GM12872 (cell line): ENCODE measurements around the gene GCK.

Source experiments
- TF ChIP-seq, protein P1 (sequence below): IDR thresholded peaks from 3 replicates; pipeline ENCODE4 v1.5.1; 2011; ENCODE audit warnings: low read depth, mild to moderate bottlenecking, low read length, moderate library complexity; ENCODE audit not compliant: insufficient read depth

Gene GCK

DNA sequence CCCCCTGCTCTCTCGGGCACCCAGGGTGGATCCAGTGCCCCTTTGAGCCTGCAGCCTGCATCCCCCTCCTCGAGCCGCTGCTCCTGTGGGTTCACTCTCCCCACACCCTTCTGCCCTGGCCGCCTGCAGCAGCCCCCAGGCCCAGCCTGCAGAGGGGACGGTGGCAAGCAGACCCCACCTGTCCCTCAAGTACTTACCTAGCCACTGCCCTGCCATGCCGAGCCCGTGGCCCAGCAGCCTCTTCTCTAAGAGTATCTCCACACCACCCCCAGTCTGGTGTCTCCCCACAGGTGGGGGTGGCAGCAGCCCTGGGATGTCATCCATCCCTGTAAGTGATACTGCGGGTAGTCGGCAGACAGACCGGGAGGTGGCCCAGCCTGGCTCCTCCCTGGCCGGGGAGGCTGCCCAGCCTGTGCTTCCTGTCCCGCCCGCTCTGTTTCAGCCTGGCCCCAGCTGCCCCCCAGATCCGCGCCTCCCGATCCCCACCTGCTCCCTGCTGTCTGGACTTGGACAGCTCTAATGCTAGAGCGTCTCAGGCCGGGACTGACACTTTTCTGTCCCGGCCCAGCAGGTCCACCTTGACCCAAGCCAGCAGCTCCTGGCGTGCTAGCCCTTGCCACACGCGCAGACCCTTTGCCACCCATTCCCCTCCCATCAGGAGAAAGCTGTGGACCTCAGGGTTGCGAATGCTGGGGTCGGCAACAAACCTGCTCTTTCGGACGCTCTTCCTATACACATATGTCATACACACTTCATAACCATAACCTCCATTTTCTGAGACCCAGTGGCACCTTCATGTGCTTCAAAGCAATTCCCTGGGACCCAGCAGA lies 36.5 kb upstream of the GCK start:
- TF ChIP-seq, protein P1, sequence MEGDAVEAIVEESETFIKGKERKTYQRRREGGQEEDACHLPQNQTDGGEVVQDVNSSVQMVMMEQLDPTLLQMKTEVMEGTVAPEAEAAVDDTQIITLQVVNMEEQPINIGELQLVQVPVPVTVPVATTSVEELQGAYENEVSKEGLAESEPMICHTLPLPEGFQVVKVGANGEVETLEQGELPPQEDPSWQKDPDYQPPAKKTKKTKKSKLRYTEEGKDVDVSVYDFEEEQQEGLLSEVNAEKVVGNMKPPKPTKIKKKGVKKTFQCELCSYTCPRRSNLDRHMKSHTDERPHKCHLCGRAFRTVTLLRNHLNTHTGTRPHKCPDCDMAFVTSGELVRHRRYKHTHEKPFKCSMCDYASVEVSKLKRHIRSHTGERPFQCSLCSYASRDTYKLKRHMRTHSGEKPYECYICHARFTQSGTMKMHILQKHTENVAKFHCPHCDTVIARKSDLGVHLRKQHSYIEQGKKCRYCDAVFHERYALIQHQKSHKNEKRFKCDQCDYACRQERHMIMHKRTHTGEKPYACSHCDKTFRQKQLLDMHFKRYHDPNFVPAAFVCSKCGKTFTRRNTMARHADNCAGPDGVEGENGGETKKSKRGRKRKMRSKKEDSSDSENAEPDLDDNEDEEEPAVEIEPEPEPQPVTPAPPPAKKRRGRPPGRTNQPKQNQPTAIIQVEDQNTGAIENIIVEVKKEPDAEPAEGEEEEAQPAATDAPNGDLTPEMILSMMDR, result no peak

DNA sequence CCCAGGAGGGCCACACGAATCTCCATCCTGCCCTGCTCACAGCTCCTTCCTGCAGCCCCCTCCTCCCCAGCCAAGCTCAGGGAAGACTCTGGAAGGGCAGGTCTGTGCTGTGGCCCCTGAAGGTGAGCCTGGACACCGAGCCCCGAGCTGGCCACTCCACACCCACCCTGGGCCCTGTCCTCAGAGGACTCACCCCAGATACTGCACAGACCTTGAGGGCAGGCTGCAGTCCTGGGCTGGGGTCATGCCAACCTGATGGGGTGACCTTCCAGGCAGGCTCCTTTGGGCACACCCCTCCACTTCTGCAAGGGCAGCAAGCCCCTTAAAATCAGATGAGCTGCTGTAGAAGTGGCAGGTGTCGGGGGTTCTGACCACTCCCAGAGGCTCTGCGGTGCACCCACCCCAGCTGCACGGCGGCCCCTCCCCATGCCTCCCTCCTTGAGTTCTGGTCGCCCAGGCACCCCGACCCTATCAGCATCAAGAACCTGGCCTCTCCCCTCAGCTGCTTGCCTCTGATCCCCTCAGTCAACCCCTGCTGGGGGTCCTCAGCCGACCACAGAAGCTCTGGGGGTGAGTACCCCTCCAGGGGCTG lies 35.8 kb upstream of the GCK start:
- TF ChIP-seq, protein P1, result no peak

GRCh38 chr7:44224080-44224973 lies 35.1 kb upstream of the GCK start:
- TF ChIP-seq, protein P1, result no peak

DNA sequence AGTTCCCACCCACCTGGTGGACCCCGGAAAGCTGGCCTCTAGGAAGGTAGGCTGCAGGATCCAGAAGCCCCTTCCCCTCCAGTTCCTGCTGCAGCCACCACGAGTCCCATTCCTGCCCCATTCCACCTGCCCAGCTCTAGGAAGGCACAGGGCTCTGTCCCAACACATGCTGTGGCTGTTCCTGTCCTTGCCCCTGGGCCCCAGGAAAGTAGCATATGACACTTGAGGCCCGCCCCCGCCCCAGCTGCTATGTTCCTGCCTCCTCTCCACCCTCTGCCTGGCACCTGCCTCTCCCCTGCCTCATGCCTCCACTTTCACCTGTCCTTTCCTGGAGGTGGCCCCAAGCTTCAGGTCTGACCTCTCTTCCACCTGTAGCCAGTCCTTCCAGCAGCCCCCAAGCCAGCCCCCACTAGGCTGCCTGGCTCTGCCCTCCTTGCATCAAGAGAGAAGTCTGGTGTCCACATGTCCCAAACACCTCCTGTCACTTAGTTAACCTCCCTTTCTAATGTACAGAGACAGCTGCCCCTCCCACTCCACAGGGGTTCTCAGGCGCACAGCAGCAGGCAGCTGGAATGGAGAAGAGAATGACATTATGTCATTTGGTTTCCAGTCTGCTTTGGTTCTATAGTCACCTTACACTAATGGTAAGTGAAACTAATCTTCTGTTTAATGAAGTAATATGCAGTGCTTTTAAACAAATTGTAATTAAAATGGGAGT lies 34.3 kb upstream of the GCK start:
- TF ChIP-seq, protein P1, result no peak

DNA sequence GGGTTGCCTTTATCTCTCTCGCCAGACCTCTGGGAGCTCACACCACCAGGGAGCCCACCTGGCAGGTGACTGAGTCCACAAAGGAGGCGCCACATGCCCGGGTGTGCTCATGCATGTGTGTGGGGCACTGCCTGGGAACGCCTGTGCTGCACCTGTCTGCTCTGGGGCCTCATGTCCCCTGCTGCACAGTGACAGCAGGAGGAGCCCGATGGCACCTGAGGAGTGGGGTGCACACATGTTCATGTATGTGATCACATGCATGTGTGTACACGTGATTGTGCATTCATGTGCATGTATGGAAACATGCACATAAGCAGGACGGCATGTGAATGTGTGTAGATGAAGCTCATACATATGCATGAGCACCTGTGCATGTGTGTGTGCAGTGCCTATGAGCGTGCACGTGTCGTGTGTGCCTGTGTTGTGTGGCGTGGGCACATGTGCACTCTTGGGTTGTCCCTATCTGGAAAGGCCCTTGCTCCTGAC lies 33.6 kb upstream of the GCK start:
- TF ChIP-seq, protein P1, result no peak

- TF ChIP-seq, protein P1, result no peak
These were observed 32.8 kb upstream of the GCK start for GRCh38 chr7:44222074-44222473.
